GM23338 (cell line): ENCODE results near the gene MTR. TPM values are rescaled to one million over a fixed set of nuclear protein-coding genes. Genes with fewer than 3 reads are reported as not detected.

Experiments used
- ATAC-seq: fragments of 200-7000 bp; cut with Tn5 transposase; 3 replicates; pipeline ENCODE4 v1.9.1; 2020
- DNase-seq: peaks from one replicate; pipeline ENCODE4 v3.0.0-alpha.2; 2015; ENCODE audit warnings: low spot score
- H2AFZ ChIP-seq: fragments of 200-600 bp; sonication (generic); 2 replicates; pipeline ENCODE4 v1.8.0; 2016; ENCODE audit warnings: antibody characterized with exemption, mild to moderate bottlenecking, moderate library complexity
- H3F3A ChIP-seq: fragments of 200-600 bp; sonication (generic); replicated peaks from 2 replicates; pipeline ENCODE4 v1.8.0; 2017; ENCODE audit warnings: antibody characterized with exemption, mixed run types, low read depth
- H3K27ac ChIP-seq: fragments of 200-600 bp; sonication (generic); 2 replicates; pipeline ENCODE4 v1.6.1; 2016; ENCODE audit warnings: low read depth
- H3K27me3 ChIP-seq: fragments of 200-600 bp; sonication (generic); 2 replicates; pipeline ENCODE4 v1.8.0; 2016; ENCODE audit warnings: mild to moderate bottlenecking, mixed run types, moderate library complexity; ENCODE audit not compliant: insufficient read depth
- H3K36me3 ChIP-seq: fragments of 200-600 bp; sonication (generic); 2 replicates; pipeline ENCODE4 v1.8.0; 2016; ENCODE audit warnings: mild to moderate bottlenecking; ENCODE audit not compliant: insufficient read depth
- H3K4me1 ChIP-seq: fragments of 200-600 bp; sonication (generic); 2 replicates; pipeline ENCODE4 v1.8.0; 2016; ENCODE audit warnings: mild to moderate bottlenecking, moderate library complexity; ENCODE audit not compliant: insufficient read depth
- H3K4me2 ChIP-seq: fragments of 200-600 bp; sonication (generic); 2 replicates; pipeline ENCODE4 v1.7.1; 2017; ENCODE audit warnings: mixed run types
- H3K4me3 ChIP-seq: fragments of 200-600 bp; sonication (generic); 2 replicates; pipeline ENCODE4 v1.6.1; 2016; ENCODE audit warnings: mixed run types
- H3K79me2 ChIP-seq: fragments of 200-600 bp; sonication (generic); replicated peaks from 2 replicates; pipeline ENCODE4 v1.8.0; 2017; ENCODE audit warnings: mild to moderate bottlenecking; ENCODE audit not compliant: insufficient read depth
- H3K9me2 ChIP-seq: fragments of 200-600 bp; sonication (generic); 2 replicates; pipeline ENCODE4 v1.8.0; 2017; ENCODE audit not compliant: insufficient read depth
- H4K20me1 ChIP-seq: fragments of 200-600 bp; sonication (generic); replicated peaks from 2 replicates; pipeline ENCODE4 v1.8.0; 2017; ENCODE audit warnings: mild to moderate bottlenecking; ENCODE audit not compliant: insufficient read depth
- H3K27ac Mint-ChIP-seq: 2 replicates; pipeline ENCODE4 v1.8.0; 2020; ENCODE audit warnings: inconsistent platforms, mild to moderate bottlenecking, moderate library complexity, mixed read lengths
- H3K27me3 Mint-ChIP-seq: 3 replicates; pipeline ENCODE4 v1.8.0; 2022; ENCODE audit warnings: low read depth, mild to moderate bottlenecking, moderate library complexity, mixed read lengths, inconsistent platforms; ENCODE audit not compliant: insufficient read depth, poor library complexity
- H3K36me3 Mint-ChIP-seq: 3 replicates; pipeline ENCODE4 v1.8.0; 2021; ENCODE audit warnings: low read depth, mild to moderate bottlenecking, inconsistent platforms, moderate library complexity, mixed read lengths
- H3K4me1 Mint-ChIP-seq: 3 replicates; pipeline ENCODE4 v1.8.0; 2020; ENCODE audit warnings: mild to moderate bottlenecking, inconsistent platforms, mixed read lengths
- H3K4me3 Mint-ChIP-seq: 3 replicates; pipeline ENCODE4 v1.8.0; 2021; ENCODE audit warnings: moderate library complexity, mild to moderate bottlenecking, inconsistent platforms, mixed read lengths
- H3K9me3 Mint-ChIP-seq: 3 replicates; pipeline ENCODE4 v1.8.0; 2020; ENCODE audit warnings: moderate library complexity, mild to moderate bottlenecking, inconsistent platforms, mixed read lengths
- CREB1 ChIP-seq: fragments of 250-450 bp; sonication (Bioruptor Pico); IDR thresholded peaks from 2 replicates; pipeline ENCODE4 v1.5.0; 2020; ENCODE audit warnings: low read depth, mild to moderate bottlenecking, moderate library complexity
- CTCF ChIP-seq, 2 experiments: fragments of 200-600 bp in 1 of 2; sonication (generic) in 1 of 2; conservative IDR thresholded peaks; 2 replicates each; pipeline versions ENCODE4 v1.5.1 to v1.6.1; 2016 to 2017; ENCODE audit warnings: antibody characterized with exemption in 2 of 2, low read depth in 2 of 2, mild to moderate bottlenecking in 2 of 2, moderate library complexity in 1 of 2
- ETS1 ChIP-seq: IDR thresholded peaks from 2 replicates; pipeline ENCODE4 v1.6.1; 2016; ENCODE audit warnings: antibody characterized with exemption
- EZH2 ChIP-seq: fragments of 200-600 bp; sonication (generic); IDR thresholded peaks from one replicate; pipeline ENCODE4 v1.8.0; 2017; ENCODE audit warnings: antibody characterized with exemption, mild to moderate bottlenecking, low read depth; ENCODE audit not compliant: unreplicated experiment
- EZH2phosphoT487 ChIP-seq: fragments of 200-600 bp; sonication (generic); IDR thresholded peaks from one replicate; pipeline ENCODE4 v1.8.1; 2018; ENCODE audit warnings: antibody characterized with exemption; ENCODE audit not compliant: unreplicated experiment
- JUNB ChIP-seq: IDR thresholded peaks from one replicate; pipeline ENCODE4 v1.6.1; 2016; ENCODE audit warnings: antibody characterized with exemption; ENCODE audit not compliant: unreplicated experiment
- NANOG ChIP-seq: IDR thresholded peaks from 2 replicates; pipeline ENCODE4 v1.6.1; 2016; ENCODE audit warnings: antibody characterized with exemption, borderline replicate concordance
- POLR2AphosphoS5 ChIP-seq: IDR thresholded peaks from 2 replicates; pipeline ENCODE4 v1.6.1; 2016; ENCODE audit warnings: antibody characterized with exemption, low read depth
- STAT1 ChIP-seq: IDR thresholded peaks from one replicate; pipeline ENCODE4 v1.6.1; 2016; ENCODE audit warnings: antibody characterized with exemption; ENCODE audit not compliant: unreplicated experiment
- ZNF331 ChIP-seq: fragments of 250-450 bp; sonication (Bioruptor Pico); IDR thresholded peaks from 2 replicates; pipeline ENCODE4 v1.5.0; 2020; ENCODE audit warnings: low read depth, mild to moderate bottlenecking, moderate library complexity
- ZNF462 ChIP-seq: fragments of 250-450 bp; sonication (Bioruptor Pico); IDR thresholded peaks from 2 replicates; pipeline ENCODE4 v1.5.0; 2020; ENCODE audit warnings: mild to moderate bottlenecking, moderate library complexity
- polyA plus RNA-seq: library from polyadenylated mRNA; unstranded; fragments of >200 nt; fragmentation: Nextera tagmentation; extraction: Ambion mirVana; gene quantifications from 2 replicates; pipeline ENCODE4 v1.2.1, GENCODE V29; 2016
- total RNA-seq: library from RNA; depleted of rRNA; stranded (reverse); fragments of >200 nt; shearing (Covaris generic); gene quantifications from 2 replicates; pipeline ENCODE4 v1.2.3, GENCODE V29; 2014

MTR gene
- total and polyA plus RNA-seq, 2 experiments from 2014 or later = 6.4 to 20.0 TPM

- TF ChIP-seq EZH2phosphoT487 = no peak
- TF ChIP-seq ZNF331 (CRISPR knock-in tag) = no peak
- no peak for TF ChIP-seq CTCF (conservative IDR thresholded peaks at IDR 0.05; ENCODE audit: low read depth in 2 of 2)
- TF ChIP-seq STAT1 = no peak
- TF ChIP-seq EZH2 = no peak
- TF ChIP-seq POLR2AphosphoS5 = no peak
- no peak for TF ChIP-seq ZNF462 (CRISPR knock-in tag)
- no peak for TF ChIP-seq ETS1
- no peak for TF ChIP-seq JUNB
- no peak for TF ChIP-seq NANOG
- no peak for TF ChIP-seq CREB1 (CRISPR knock-in tag)
- H3K79me2 ChIP-seq = peaks cover 65% of the 10 kb centered on the region
- no peak for ATAC-seq
Measured at GRCh38 chr1:236799001-236799400, 3.9 kb downstream of the MTR start.

More at GRCh38 chr1:236799001-236799400, 3.9 kb downstream of the MTR start:
- no peaks in the 10 kb centered on the region for H3K9me2 ChIP-seq
- H3K9me3 Mint-ChIP-seq = no peaks in the 10 kb centered on the region
- H3F3A ChIP-seq = no peaks in the 10 kb centered on the region
- H3K36me3 Mint-ChIP-seq = no peaks in the 10 kb centered on the region; the same call in 2 of the 3 replicates
- no peak overlapping the region for H2AFZ ChIP-seq
- H3K36me3 ChIP-seq = no peaks in the 10 kb centered on the region
- H3K27ac ChIP-seq = no peak overlapping the region
- DNase-seq = no peak
- no peak overlapping the region for H3K4me2 ChIP-seq
- no peak overlapping the region for H3K4me3 Mint-ChIP-seq
- no peak overlapping the region for H3K4me3 ChIP-seq
- peaks cover 8% of the 10 kb centered on the region for H3K27me3 Mint-ChIP-seq
- H3K4me1 ChIP-seq = peaks cover 3% of the 10 kb centered on the region; the same call in 1 of the 2 replicates
- no peak overlapping the region for H3K27ac Mint-ChIP-seq
- H3K4me1 Mint-ChIP-seq = peaks cover 10% of the 10 kb centered on the region
- peaks cover 13% of the 10 kb centered on the region for H4K20me1 ChIP-seq
- H3K27me3 ChIP-seq = no peaks in the 10 kb centered on the region
